Panc1 (cell line): ENCODE measurements around the gene OR2J2. TPM values are rescaled to one million over a fixed set of nuclear protein-coding genes. Genes with fewer than 3 reads are reported as not detected.
"Not testable (repeated sequence)": the region's sequence is repeated elsewhere in the genome, so short reads cannot be mapped to it uniquely, and the experiment has no call there.

Source experiments
- ATAC-seq: fragments of 200-7000 bp; cut with Tn5 transposase; 2 replicates; pipeline ENCODE4 v1.9.1; 2020; ENCODE audit warnings: mild to moderate bottlenecking, moderate library complexity
- BruUV-seq: library from RNA; stranded (reverse); fragments of 400-500 nt; replicated peaks from 2 replicates; lab custom pipeline; 2021; lab: Mats Ljungman, UMichigan
- CTCF ChIA-PET: fragments of 300-600 bp; sonication (Branson Sonifier 250); formaldehyde crosslinking; loops from one replicate; lab custom pipeline; 2022; ENCODE audit warnings: antibody characterized with exemption; lab: Charles Lee
- POLR2A ChIA-PET: fragments of 300-600 bp; sonication (Branson Sonifier 250); formaldehyde crosslinking; loops from one replicate; lab custom pipeline; 2022; ENCODE audit warnings: antibody characterized with exemption; lab: Charles Lee
- DNase-seq: peaks from one replicate; pipeline ENCODE4 v3.0.0-alpha.2; 2010; ENCODE audit warnings: low read depth, low spot score
- H3K27ac ChIP-seq: 2 replicates; pipeline ENCODE4 v1.5.1; 2011; ENCODE audit warnings: mild to moderate bottlenecking, low read length, inconsistent platforms
- H3K27me3 ChIP-seq: fragments of 200-500 bp; sonication (Bioruptor generic); 2 replicates; pipeline ENCODE4 v1.6.0; 2014; ENCODE audit warnings: low read length, inconsistent platforms; ENCODE audit not compliant: control insufficient read depth, insufficient read depth
- H3K36me3 ChIP-seq: fragments of 200-500 bp; sonication (Bioruptor generic); 2 replicates; pipeline ENCODE4 v1.5.1; 2014; ENCODE audit warnings: inconsistent platforms, mild to moderate bottlenecking, low read length, moderate library complexity; ENCODE audit not compliant: control insufficient read depth, insufficient read depth
- H3K4me1 ChIP-seq: 2 replicates; pipeline ENCODE4 v1.5.1; 2011; ENCODE audit warnings: inconsistent platforms, mild to moderate bottlenecking, low read length, moderate library complexity; ENCODE audit not compliant: control insufficient read depth, insufficient read depth
- H3K4me3 ChIP-seq, 2 experiments: 2 replicates each; pipeline ENCODE4 v1.5.1; 2011 to 2012; ENCODE audit warnings: low read depth in 2 of 2, low read length in 2 of 2, mild to moderate bottlenecking in 2 of 2, inconsistent platforms in 1 of 2, moderate library complexity in 1 of 2
- H3K9me3 ChIP-seq: fragments of 200-500 bp; sonication (Bioruptor generic); 2 replicates; pipeline ENCODE4 v1.5.1; 2014; ENCODE audit warnings: low read depth, mild to moderate bottlenecking, inconsistent platforms, low read length, moderate library complexity; ENCODE audit not compliant: control insufficient read depth, insufficient read depth
- CTCF ChIP-seq: fragments of 450-650 bp; IDR thresholded peaks from 2 replicates; pipeline ENCODE4 v1.5.1; 2017; ENCODE audit warnings: mild to moderate bottlenecking
- POLR2AphosphoS5 ChIP-seq: IDR thresholded peaks from 2 replicates; pipeline ENCODE4 v1.6.1; 2012; ENCODE audit warnings: mild to moderate bottlenecking, low read depth, low read length, moderate library complexity
- REST ChIP-seq, 2 experiments: IDR thresholded peaks; 2 replicates each; pipeline ENCODE4 v1.6.1; 2011 to 2012; ENCODE audit warnings: low read depth in 2 of 2, control low read depth in 1 of 2, low read length in 1 of 2, mild to moderate bottlenecking in 1 of 2, moderate library complexity in 1 of 2; ENCODE audit not compliant: insufficient read depth in 1 of 2
- SIN3A ChIP-seq: IDR thresholded peaks from 2 replicates; pipeline ENCODE4 v1.6.1; 2012; ENCODE audit warnings: low read depth, mild to moderate bottlenecking, low read length, moderate library complexity, borderline replicate concordance; ENCODE audit not compliant: insufficient read depth
- TCF7L2 ChIP-seq: IDR thresholded peaks from 2 replicates; pipeline ENCODE4 v1.6.1; 2011; ENCODE audit warnings: mild to moderate bottlenecking, low read depth, low read length, inconsistent platforms
- in situ Hi-C: cut with HindIII; loops from 2 replicates; pipeline ENCODE4 v1.10.0; 2016; ENCODE audit warnings: low sequenced_read_pairs, low pct_unique_long_range_greater_than_20kb
- intact Hi-C: fragments of 100-400 bp; cut with micrococcal nuclease; formaldehyde crosslinking; loops from one replicate; pipeline ENCODE4 v1.10.0; 2022; ENCODE audit not compliant: unreplicated experiment
- total RNA-seq: library from RNA; stranded (reverse); gene quantifications from one replicate; pipeline ENCODE4 v1.2.1, GENCODE V29; 2021; ENCODE audit not compliant: unreplicated experiment

The OR2J2 gene
- total RNA-seq, 1 experiment from 2014 or later = not detected

GRCh38 chr6:29153083-29153482 is 17.6 kb upstream of the OR2J2 start:
- H3K36me3 ChIP-seq = no peaks in the 10 kb centered on the region
- DNase-seq (no peak), ATAC-seq (no peak)
- H3K4me1 ChIP-seq = no peaks in the 10 kb centered on the region
- no peak overlapping the region for H3K4me3 ChIP-seq
- intact Hi-C loops (no loop called here), in situ Hi-C loops (no loop called here)
- no peaks in the 10 kb centered on the region for H3K9me3 ChIP-seq
- no peak overlapping the region for H3K27ac ChIP-seq
- BruUV-seq = no TSS peak
- ChIA-PET CTCF (no interaction called here), POLR2A (no interaction called here)
- TF ChIP-seq CTCF (no peak), TCF7L2 (no peak), SIN3A (no peak), POLR2AphosphoS5 (no peak), REST (IDR thresholded peaks at IDR 0.05; ENCODE audit: insufficient read depth in 1 of 2, low read depth in 2 of 2, low read length in 1 of 2) (no peak)
- no peaks in the 10 kb centered on the region for H3K27me3 ChIP-seq

- H3K4me1 ChIP-seq, intact Hi-C loops, CTCF ChIA-PET, BruUV-seq, ATAC-seq, H3K27me3 ChIP-seq, H3K36me3 ChIP-seq, DNase-seq, in situ Hi-C loops, H3K4me3 ChIP-seq, POLR2A ChIA-PET, H3K9me3 ChIP-seq, H3K27ac ChIP-seq: not testable (repeated sequence)
These were observed 15.5 kb upstream of the OR2J2 start for GRCh38 chr6:29155182-29155581.

GRCh38 chr6:29159922-29160321 is 10.8 kb upstream of the OR2J2 start:
- H3K9me3 ChIP-seq, ATAC-seq, H3K4me3 ChIP-seq, H3K27me3 ChIP-seq, in situ Hi-C loops, H3K27ac ChIP-seq, intact Hi-C loops, POLR2A ChIA-PET, CTCF ChIA-PET, DNase-seq, H3K36me3 ChIP-seq, BruUV-seq, H3K4me1 ChIP-seq: not testable (repeated sequence)

GRCh38 chr6:29165571-29165970 is 5.1 kb upstream of the OR2J2 start:
- POLR2A ChIA-PET, H3K9me3 ChIP-seq, CTCF ChIA-PET, H3K4me1 ChIP-seq, H3K4me3 ChIP-seq, intact Hi-C loops, ATAC-seq, BruUV-seq, DNase-seq, in situ Hi-C loops, H3K36me3 ChIP-seq, H3K27ac ChIP-seq, H3K27me3 ChIP-seq: not testable (repeated sequence)
